Sciatic nerve (tissue), 2 donors: ENCODE results near the gene NDUFAF8. TPM values are rescaled to one million over a fixed set of nuclear protein-coding genes. Genes with fewer than 3 reads are reported as not detected.

Experiments used
- ATAC-seq: fragments of 200-7000 bp; cut with Tn5 transposase; one replicate; pipeline ENCODE4 v1.9.1; 2020; ENCODE audit warnings: mild to moderate bottlenecking, moderate library complexity
- DNase-seq: peaks from one replicate; pipeline ENCODE4 v3.0.0-alpha.2; 2020; ENCODE audit warnings: low spot score
- intact Hi-C: fragments of 100-400 bp; cut with DNase I; formaldehyde crosslinking; loops from one replicate; pipeline ENCODE4 v1.14.2; 2022
- total RNA-seq: library from RNA; stranded (reverse); fragmentation: NEBNext Ultra II Directional; extraction: Animal tissue kit (Norgen Biotek cat#: 25700); gene quantifications from one replicate; pipeline ENCODE4 v1.2.1, GENCODE V29; 2021
- donor health status: DM: no; HTN: no; CAD: no.
- donor health status: DM: no; HTN: no; CAD: no.

The NDUFAF8 gene
- total RNA-seq, result 37.4 TPM

GRCh38 chr17:81238815-81239713 is at the start of gene NDUFAF8, which contains the start of gene TEPSIN:
NDUFAF8 (plus strand) TSS chr17:81239318; CDS start chr17:81239364, 46 bp downstream.
TEPSIN (minus strand) TSS chr17:81239055; CDS start chr17:81239033, 22 bp downstream.
- peak; percentile 99 for ATAC-seq
- intact Hi-C loops, result no loop called here
- peak; percentile 97 for DNase-seq

GRCh38 chr17:81189670-81190530 is 49.2 kb upstream of the NDUFAF8 start:
- intact Hi-C loops, result loop anchor here (5.0 kb wide), 1 partner anchor 48 kb away; no protein-coding TSS in a partner anchor
- ATAC-seq (peak; percentile 63), DNase-seq (no peak)

GRCh38 chr17:81190591-81190990 is 48.5 kb upstream of the NDUFAF8 start:
- DNase-seq, result no peak
- no peak for ATAC-seq
- intact Hi-C loops, result loop anchor here (5.0 kb wide), 1 partner anchor 48 kb away; no protein-coding TSS in a partner anchor

GRCh38 chr17:81191116-81191515 is 48.0 kb upstream of the NDUFAF8 start:
- no peak for DNase-seq
- ATAC-seq, result no peak
- intact Hi-C loops, result loop anchor here (5.0 kb wide), 1 partner anchor 49 kb away; no protein-coding TSS in a partner anchor

- ATAC-seq (no peak), DNase-seq (no peak)
- intact Hi-C loops, result loop anchor here (5.0 kb wide), 1 partner anchor 49 kb away; no protein-coding TSS in a partner anchor
Observed at GRCh38 chr17:81191646-81192045, 47.5 kb upstream of the NDUFAF8 start.

- no peak for ATAC-seq
- DNase-seq, result no peak
- intact Hi-C loops, result loop anchor here (5.0 kb wide), 1 partner anchor 50 kb away; no protein-coding TSS in a partner anchor
Observed at GRCh38 chr17:81192386-81193050, 46.6 kb upstream of the NDUFAF8 start.

- DNase-seq (no peak), ATAC-seq (no peak)
- intact Hi-C loops, result loop anchor here (5.0 kb wide), 1 partner anchor 51 kb away; no protein-coding TSS in a partner anchor
Observed at GRCh38 chr17:81193051-81193410, 46.1 kb upstream of the NDUFAF8 start.

GRCh38 chr17:81193470-81194224 is 45.5 kb upstream of the NDUFAF8 start:
- DNase-seq (no peak), ATAC-seq (peak; percentile 33)
- intact Hi-C loops, result loop anchor here (5.0 kb wide), 1 partner anchor 51 kb away; no protein-coding TSS in a partner anchor

- DNase-seq (no peak), ATAC-seq (no peak)
- intact Hi-C loops, result loop anchor here (5.0 kb wide), 1 partner anchor 52 kb away; no protein-coding TSS in a partner anchor
Observed at GRCh38 chr17:81194225-81194760, 44.8 kb upstream of the NDUFAF8 start.

GRCh38 chr17:81194941-81195901 is 43.9 kb upstream of the NDUFAF8 start:
- no peak for ATAC-seq
- DNase-seq, result no peak
- intact Hi-C loops, result loop anchor here (5.0 kb wide), 1 partner anchor 53 kb away; no protein-coding TSS in a partner anchor

- intact Hi-C loops, result no loop called here
- ATAC-seq, result no peak
- no peak for DNase-seq
Observed at GRCh38 chr17:81195941-81196495, 43.1 kb upstream of the NDUFAF8 start.

- intact Hi-C loops, result no loop called here
- ATAC-seq, result no peak
- DNase-seq, result no peak
Observed at GRCh38 chr17:81196505-81197408, 42.4 kb upstream of the NDUFAF8 start.

GRCh38 chr17:81197409-81197795 is 41.7 kb upstream of the NDUFAF8 start:
- DNase-seq, result no peak
- ATAC-seq, result no peak
- intact Hi-C loops, result no loop called here

GRCh38 chr17:81197831-81198490 is 41.2 kb upstream of the NDUFAF8 start:
- no peak for DNase-seq
- ATAC-seq, result no peak
- intact Hi-C loops, result no loop called here
